HepG2 (cell line): ENCODE measurements around the gene SLBP. TPM values are rescaled to one million over a fixed set of nuclear protein-coding genes. Genes with fewer than 3 reads are reported as not detected.

Experiments used
- ATAC-seq: fragments of 200-7000 bp; cut with Tn5 transposase; 3 replicates; pipeline ENCODE4 v1.9.1; 2020; ENCODE audit warnings: mild to moderate bottlenecking, moderate library complexity
- BruUV-seq: library from RNA; stranded (reverse); fragments of 400-500 nt; replicated peaks from 2 replicates; lab custom pipeline; 2021; lab: Mats Ljungman, UMichigan
- CTCF ChIA-PET: fragments of 300-600 bp; formaldehyde crosslinking; extraction: SDS; loops from one replicate; lab custom pipeline; 2021; ENCODE audit warnings: low total read pairs, inconsistent platforms, low intra/inter-chr PET ratio; lab: Yijun Ruan, JAX
- POLR2A ChIA-PET: fragments of 350-600 bp; sonication (Branson Sonifier 250); formaldehyde crosslinking; loops from one replicate; lab custom pipeline; 2020; ENCODE audit warnings: antibody characterized with exemption, inconsistent platforms; lab: Yijun Ruan, JAX
- DNase-seq: peaks from one replicate; pipeline ENCODE4 v3.0.0-alpha.2; 2015; ENCODE audit warnings: low spot score
- FAIRE-seq: peaks from 3 replicates; lab custom pipeline; 2011; peaks lifted over from hg19 to GRCh38; lab: Jason Lieb, UNC
- H2AFZ ChIP-seq: one replicate; pipeline ENCODE4 v1.6.1; 2011; ENCODE audit warnings: low read length, inconsistent platforms
- H3K27ac ChIP-seq: fragments of 300-600 bp; 3 replicates; pipeline ENCODE4 v1.8.0; 2011; ENCODE audit warnings: mixed run types, mild to moderate bottlenecking, mixed read lengths, low read length, inconsistent platforms; ENCODE audit not compliant: insufficient read depth; ENCODE audit errors: extremely low read length
- H3K27me3 ChIP-seq, 2 experiments: fragments of 200-600 bp in 1 of 2; 2 replicates in 1 of 2; 3 replicates in 1 of 2; pipeline versions ENCODE4 v1.6.0 to v1.8.0; 2011; ENCODE audit warnings: low read length in 2 of 2, mild to moderate bottlenecking in 2 of 2, moderate library complexity in 2 of 2, inconsistent platforms in 1 of 2; ENCODE audit not compliant: insufficient read depth in 2 of 2, control insufficient read depth in 1 of 2
- H3K36me3 ChIP-seq, 2 experiments: fragments of 200-600 bp in 1 of 2; replicated peaks in 1 of 2; 2 replicates in 1 of 2; 3 replicates in 1 of 2; pipeline versions ENCODE4 v1.5.1 to v1.8.0; 2011; ENCODE audit warnings: low read length in 2 of 2, inconsistent platforms in 1 of 2; ENCODE audit not compliant: insufficient read depth in 2 of 2, control insufficient read depth in 1 of 2
- H3K4me1 ChIP-seq: 2 replicates; pipeline ENCODE4 v1.5.1; 2012; ENCODE audit warnings: low read length, inconsistent platforms; ENCODE audit not compliant: insufficient read depth
- H3K4me2 ChIP-seq: 2 replicates; pipeline ENCODE4 v1.6.0; 2011; ENCODE audit warnings: low read depth, low read length, inconsistent platforms
- H3K4me3 ChIP-seq, 3 experiments: fragments of 200-600 bp in 1 of 3; sonication (generic), shearing (Covaris generic) in 1 of 3; replicated peaks in 1 of 3; 2 replicates each; pipeline ENCODE4 v1.5.1; 2011 to 2016; ENCODE audit warnings: low read length in 3 of 3, inconsistent platforms in 2 of 3, low read depth in 2 of 3, mild to moderate bottlenecking in 2 of 3, control low read depth in 1 of 3, mixed read lengths in 1 of 3; ENCODE audit not compliant: insufficient read depth in 1 of 3
- H3K79me2 ChIP-seq: one replicate; pipeline ENCODE4 v1.6.1; 2011; ENCODE audit warnings: low read length, inconsistent platforms; ENCODE audit not compliant: insufficient read depth
- H3K9ac ChIP-seq: 2 replicates; pipeline ENCODE4 v1.6.0; 2011; ENCODE audit warnings: mild to moderate bottlenecking, low read depth, low read length, inconsistent platforms; ENCODE audit not compliant: insufficient read depth
- H3K9me3 ChIP-seq: 2 replicates; pipeline ENCODE4 v1.5.1; 2012; ENCODE audit warnings: mild to moderate bottlenecking, low read length
- H4K20me1 ChIP-seq: 2 replicates; pipeline ENCODE4 v1.6.0; 2011; ENCODE audit warnings: inconsistent platforms, mild to moderate bottlenecking, low read length, moderate library complexity; ENCODE audit not compliant: insufficient read depth
- AKAP8 ChIP-seq: sonication (generic); formaldehyde crosslinking; IDR thresholded peaks from 2 replicates; pipeline ENCODE4 v1.5.1; 2020; ENCODE audit warnings: mild to moderate bottlenecking, missing genetic modification reagents
- FOXK1 ChIP-seq: sonication (generic); formaldehyde crosslinking; IDR thresholded peaks from 2 replicates; pipeline ENCODE4 v1.4.0; 2020; ENCODE audit warnings: low read depth, missing genetic modification reagents, borderline replicate concordance
- HDAC1 ChIP-seq: sonication (generic); formaldehyde crosslinking; IDR thresholded peaks from 2 replicates; pipeline ENCODE4 v1.5.1; 2020; ENCODE audit warnings: mild to moderate bottlenecking, missing genetic modification reagents
- MAX ChIP-seq: IDR thresholded peaks from 2 replicates; pipeline ENCODE4 v1.6.1; 2012; ENCODE audit warnings: inconsistent platforms
- MXI1 ChIP-seq: IDR thresholded peaks from 3 replicates; pipeline ENCODE4 v1.6.1; 2012; ENCODE audit warnings: low read depth, low read length, inconsistent platforms, borderline replicate concordance
- SMAD9 ChIP-seq: sonication (generic); formaldehyde crosslinking; IDR thresholded peaks from 2 replicates; pipeline ENCODE4 v1.5.1; 2020; ENCODE audit warnings: mild to moderate bottlenecking, missing genetic modification reagents
- ZMYM2 ChIP-seq: sonication (generic); formaldehyde crosslinking; IDR thresholded peaks from 2 replicates; pipeline ENCODE4 v1.8.0; 2022; ENCODE audit warnings: mild to moderate bottlenecking, missing genetic modification reagents
- ZNF136 ChIP-seq: sonication (generic); formaldehyde crosslinking; IDR thresholded peaks from 2 replicates; pipeline ENCODE4 v1.8.1; 2022; ENCODE audit warnings: low read depth, mild to moderate bottlenecking, moderate library complexity, missing genetic modification reagents
- ZNF282 ChIP-seq: fragments of 450-650 bp; IDR thresholded peaks from 2 replicates; pipeline ENCODE4 v1.6.1; 2018; ENCODE audit not compliant: partially characterized antibody
- ZNF326 ChIP-seq: sonication (generic); formaldehyde crosslinking; IDR thresholded peaks from 2 replicates; pipeline ENCODE4 v1.4.0; 2020; ENCODE audit warnings: missing genetic modification reagents, borderline replicate concordance
- ZNF704 ChIP-seq: sonication (generic); formaldehyde crosslinking; IDR thresholded peaks from 2 replicates; pipeline ENCODE4 v1.8.1; 2023; ENCODE audit warnings: mild to moderate bottlenecking, inconsistent platforms, moderate library complexity, missing genetic modification reagents, borderline replicate concordance
- WGBS: methylation state at CpG from one replicate; pipeline ENCODE4 v1.1.6; 2017; ENCODE audit warnings: low lambda C conversion rate; 5-methylcytosine and 5-hydroxymethylcytosine counted together
- in situ Hi-C: cut with HindIII; loops from 2 replicates; pipeline ENCODE4 v1.10.0; 2017; ENCODE audit warnings: low pct_unique_long_range_greater_than_20kb; ENCODE audit not compliant: extremely low pct_ligation_motif_present
- intact Hi-C: fragments of 100-400 bp; cut with micrococcal nuclease; formaldehyde crosslinking; loops from one replicate; pipeline ENCODE4 v1.10.0; 2022; ENCODE audit not compliant: unreplicated experiment
- polyA plus RNA-seq, 8 experiments: library from polyadenylated mRNA; depleted of rRNA in 3 of 8; stranded (reverse) in 7 of 8; unstranded in 1 of 8; fragments of >200 nt; fragmentation: Illumina TruSeq in 4 of 8; extraction: Trizol in 4 of 8; gene quantifications; 2 replicates each; pipeline versions ENCODE4 v1.2.1 to v1.2.3, GENCODE V29; 2011 to 2016; ENCODE audit warnings: low read depth in 4 of 8, missing spikeins in 1 of 8, mixed read lengths in 1 of 8; ENCODE audit not compliant: insufficient read depth in 1 of 8
- total RNA-seq, 5 experiments: library from RNA; depleted of rRNA; stranded (reverse); fragments of >200 nt; fragmentation: Illumina TruSeq; extraction: Trizol; gene quantifications; 2 replicates each; pipeline ENCODE4 v1.2.3, GENCODE V29; 2016; ENCODE audit warnings: low read depth in 1 of 5
- TF ChIP-seq, protein P1 (sequence below): sonication (generic); formaldehyde crosslinking; IDR thresholded peaks from 2 replicates; pipeline ENCODE4 v1.5.1; 2020; ENCODE audit warnings: mild to moderate bottlenecking, missing genetic modification reagents, borderline replicate concordance
- TF ChIP-seq, protein P2 (sequence below): sonication (generic); formaldehyde crosslinking; IDR thresholded peaks from 2 replicates; pipeline ENCODE4 v1.4.0; 2020; ENCODE audit warnings: mild to moderate bottlenecking, missing genetic modification reagents
- TF ChIP-seq, protein P3 (sequence below): sonication (generic); formaldehyde crosslinking; IDR thresholded peaks from 2 replicates; pipeline ENCODE4 v1.4.0; 2020; ENCODE audit warnings: missing genetic modification reagents

The SLBP gene
- total and polyA plus RNA-seq, 2 of the 13 experiments (the other 11 are each of a cell fraction or from before 2014, with no cell fraction given) = 43.9 to 104 TPM

DNA sequence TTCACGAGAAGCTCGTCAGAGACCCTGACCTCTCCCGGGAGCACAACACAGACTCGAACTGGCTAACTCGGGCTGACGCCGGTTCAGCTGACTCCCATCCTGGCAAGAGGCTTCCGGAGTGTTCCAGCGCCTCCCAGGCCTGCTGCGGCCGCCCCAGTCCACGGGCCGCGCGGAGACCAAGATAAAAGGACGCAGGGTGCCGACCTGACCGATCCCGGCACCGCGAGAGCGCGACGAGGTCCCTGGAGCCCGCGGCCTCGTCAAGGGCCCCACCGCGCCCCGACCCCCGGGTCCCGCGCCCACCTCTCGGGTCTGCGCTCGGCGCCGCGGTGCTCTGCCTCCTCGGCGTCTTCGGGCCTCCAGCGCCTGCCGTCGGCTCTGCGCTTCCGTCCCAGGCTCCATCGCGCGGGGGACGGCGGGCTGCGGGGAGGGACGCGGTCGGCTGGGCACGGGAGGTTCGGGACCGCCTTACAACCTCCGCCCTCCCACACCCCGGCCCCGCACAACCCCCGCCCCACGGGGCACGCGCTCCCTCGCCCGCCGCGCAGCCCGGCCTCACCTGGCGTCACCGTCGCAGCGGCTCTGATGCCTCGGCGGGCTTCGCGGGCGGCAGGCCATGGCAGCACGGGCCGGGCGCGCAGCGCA is 426 bp downstream of the SLBP start (continued):
- TF ChIP-seq ZNF704 (CRISPR knock-in tag) = no peak
- TF ChIP-seq ZNF136 (CRISPR knock-in tag) = no peak
- 0 out of 3 replicates have a peak, but pooled peaks have one; percentile 17 for TF ChIP-seq MXI1

DNA sequence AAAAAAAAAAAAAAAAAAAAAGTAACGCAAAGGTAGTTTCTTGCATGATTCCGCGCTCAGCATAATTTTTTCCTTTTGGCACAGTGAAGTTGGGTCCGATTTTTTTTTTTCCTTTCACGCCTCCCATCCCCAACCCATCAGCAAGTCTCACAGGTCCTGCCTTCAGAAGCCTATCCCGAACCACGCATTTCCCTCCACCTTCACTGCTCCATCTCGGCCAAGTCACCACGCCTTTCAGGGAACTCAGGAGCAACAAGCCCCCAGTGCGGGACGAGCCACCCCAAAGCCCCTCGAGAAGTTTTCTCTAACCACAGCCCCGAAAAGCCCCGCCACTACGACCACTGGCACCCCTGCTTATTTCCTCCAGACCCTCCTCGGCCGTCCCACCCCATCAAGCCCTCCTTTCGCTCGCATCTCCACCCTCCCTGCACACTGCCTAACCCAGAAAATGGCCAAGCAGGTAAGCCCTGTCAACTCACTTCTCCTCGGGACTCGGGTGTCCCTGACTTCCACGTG is 1.0 kb downstream of the SLBP start:
- 11% methylated on average over 22 of the region's 22 CpGs for WGBS
- intact Hi-C loops = no loop called here
- Histone ChIP-seq H3K27me3 (no peaks in the 10 kb centered on the region), H3K9ac (peak overlapping the region; percentile 98), H2AFZ (no peak overlapping the region), H3K79me2 (peaks cover 62% of the 10 kb centered on the region), H3K9me3 (no peaks in the 10 kb centered on the region), H3K4me3 (peak overlapping the region; percentile 87 to 95 (median 91)), H3K4me1 (peaks cover 59% of the 10 kb centered on the region), H3K27ac (peak overlapping the region; percentile 99), H4K20me1 (peaks cover 6% of the 10 kb centered on the region; the same call in 1 of the 2 replicates), H3K4me2 (peak overlapping the region; percentile 99), H3K36me3 (peaks cover 3 to 5% of the 10 kb centered on the region in 2 experiments; a peak in 4 of 5 replicates)
- BruUV-seq = no TSS peak
- FAIRE-seq (no peak), DNase-seq (no peak), ATAC-seq (no peak)
- ChIA-PET CTCF (interaction anchor here (1.6 kb wide), 1 partner anchor 18 kb away, joined by 3 read pairs; no protein-coding TSS in a partner anchor), POLR2A (interaction anchor here (1.4 to 1.7 kb wide), 2 partner anchors 10 to 65 kb away, joined by 4 to 31 read pairs; partner anchors contain the start of genes TACC3 and TMEM129)
- in situ Hi-C loops = no loop called here
- TF ChIP-seq ZNF326 = no peak
- TF ChIP-seq ZNF282 = no peak
- TF ChIP-seq, protein P1, sequence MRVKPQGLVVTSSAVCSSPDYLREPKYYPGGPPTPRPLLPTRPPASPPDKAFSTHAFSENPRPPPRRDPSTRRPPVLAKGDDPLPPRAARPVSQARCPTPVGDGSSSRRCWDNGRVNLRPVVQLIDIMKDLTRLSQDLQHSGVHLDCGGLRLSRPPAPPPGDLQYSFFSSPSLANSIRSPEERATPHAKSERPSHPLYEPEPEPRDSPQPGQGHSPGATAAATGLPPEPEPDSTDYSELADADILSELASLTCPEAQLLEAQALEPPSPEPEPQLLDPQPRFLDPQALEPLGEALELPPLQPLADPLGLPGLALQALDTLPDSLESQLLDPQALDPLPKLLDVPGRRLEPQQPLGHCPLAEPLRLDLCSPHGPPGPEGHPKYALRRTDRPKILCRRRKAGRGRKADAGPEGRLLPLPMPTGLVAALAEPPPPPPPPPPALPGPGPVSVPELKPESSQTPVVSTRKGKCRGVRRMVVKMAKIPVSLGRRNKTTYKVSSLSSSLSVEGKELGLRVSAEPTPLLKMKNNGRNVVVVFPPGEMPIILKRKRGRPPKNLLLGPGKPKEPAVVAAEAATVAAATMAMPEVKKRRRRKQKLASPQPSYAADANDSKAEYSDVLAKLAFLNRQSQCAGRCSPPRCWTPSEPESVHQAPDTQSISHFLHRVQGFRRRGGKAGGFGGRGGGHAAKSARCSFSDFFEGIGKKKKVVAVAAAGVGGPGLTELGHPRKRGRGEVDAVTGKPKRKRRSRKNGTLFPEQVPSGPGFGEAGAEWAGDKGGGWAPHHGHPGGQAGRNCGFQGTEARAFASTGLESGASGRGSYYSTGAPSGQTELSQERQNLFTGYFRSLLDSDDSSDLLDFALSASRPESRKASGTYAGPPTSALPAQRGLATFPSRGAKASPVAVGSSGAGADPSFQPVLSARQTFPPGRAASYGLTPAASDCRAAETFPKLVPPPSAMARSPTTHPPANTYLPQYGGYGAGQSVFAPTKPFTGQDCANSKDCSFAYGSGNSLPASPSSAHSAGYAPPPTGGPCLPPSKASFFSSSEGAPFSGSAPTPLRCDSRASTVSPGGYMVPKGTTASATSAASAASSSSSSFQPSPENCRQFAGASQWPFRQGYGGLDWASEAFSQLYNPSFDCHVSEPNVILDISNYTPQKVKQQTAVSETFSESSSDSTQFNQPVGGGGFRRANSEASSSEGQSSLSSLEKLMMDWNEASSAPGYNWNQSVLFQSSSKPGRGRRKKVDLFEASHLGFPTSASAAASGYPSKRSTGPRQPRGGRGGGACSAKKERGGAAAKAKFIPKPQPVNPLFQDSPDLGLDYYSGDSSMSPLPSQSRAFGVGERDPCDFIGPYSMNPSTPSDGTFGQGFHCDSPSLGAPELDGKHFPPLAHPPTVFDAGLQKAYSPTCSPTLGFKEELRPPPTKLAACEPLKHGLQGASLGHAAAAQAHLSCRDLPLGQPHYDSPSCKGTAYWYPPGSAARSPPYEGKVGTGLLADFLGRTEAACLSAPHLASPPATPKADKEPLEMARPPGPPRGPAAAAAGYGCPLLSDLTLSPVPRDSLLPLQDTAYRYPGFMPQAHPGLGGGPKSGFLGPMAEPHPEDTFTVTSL = no peak
- no peak for TF ChIP-seq AKAP8 (CRISPR knock-in tag)
- TF ChIP-seq, protein P2, sequence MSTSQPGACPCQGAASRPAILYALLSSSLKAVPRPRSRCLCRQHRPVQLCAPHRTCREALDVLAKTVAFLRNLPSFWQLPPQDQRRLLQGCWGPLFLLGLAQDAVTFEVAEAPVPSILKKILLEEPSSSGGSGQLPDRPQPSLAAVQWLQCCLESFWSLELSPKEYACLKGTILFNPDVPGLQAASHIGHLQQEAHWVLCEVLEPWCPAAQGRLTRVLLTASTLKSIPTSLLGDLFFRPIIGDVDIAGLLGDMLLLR = no peak
- no peak for TF ChIP-seq HDAC1 (CRISPR knock-in tag)
- no peak for TF ChIP-seq SMAD9 (CRISPR knock-in tag)
- no peak for TF ChIP-seq FOXK1 (CRISPR knock-in tag)
- peak; percentile 52 for TF ChIP-seq MAX
- TF ChIP-seq, protein P3, sequence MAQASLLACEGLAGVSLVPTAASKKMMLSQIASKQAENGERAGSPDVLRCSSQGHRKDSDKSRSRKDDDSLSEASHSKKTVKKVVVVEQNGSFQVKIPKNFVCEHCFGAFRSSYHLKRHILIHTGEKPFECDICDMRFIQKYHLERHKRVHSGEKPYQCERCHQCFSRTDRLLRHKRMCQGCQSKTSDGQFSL = no peak
- no peak for TF ChIP-seq ZMYM2 (CRISPR knock-in tag)
